Measurements from ENCODE around the gene LAMA1.
"Not testable (repeated sequence)": the region's sequence is repeated elsewhere in the genome, so short reads cannot be mapped to it uniquely, and the experiment has no call there.

Gene LAMA1

GRCh38 chr18:6943143-6943542, 174.5 kb downstream of the LAMA1 start:
- DNase-seq = no peak

GRCh38 chr18:6942742-6943141, 174.9 kb downstream of the LAMA1 start:
- no peak for DNase-seq

- no peak for DNase-seq
Observed at GRCh38 chr18:6941996-6942395, 175.6 kb downstream of the LAMA1 start.

GRCh38 chr18:6940451-6940850, 177.1 kb downstream of the LAMA1 start:
- no peak for DNase-seq

- no peak for DNase-seq
Observed at GRCh38 chr18:6939972-6940371, 177.6 kb downstream of the LAMA1 start.

- not testable (repeated sequence) for DNase-seq
Observed at GRCh38 chr18:6938403-6938802, 179.2 kb downstream of the LAMA1 start.

- no peak for DNase-seq
Observed at GRCh38 chr18:6938003-6938402, 179.6 kb downstream of the LAMA1 start.

- DNase-seq = no peak
Observed at GRCh38 chr18:6934859-6935258, 182.7 kb downstream of the LAMA1 start.

- DNase-seq = no peak
Observed at GRCh38 chr18:6929370-6930102, 188.1 kb downstream of the LAMA1 start.

GRCh38 chr18:6928359-6928758, 189.2 kb downstream of the LAMA1 start:
- no peak for DNase-seq

GRCh38 chr18:6927153-6927552, 190.4 kb downstream of the LAMA1 start:
- DNase-seq = no peak

GRCh38 chr18:6923220-6923619, 194.4 kb downstream of the LAMA1 start:
- DNase-seq = no peak

- no peak for DNase-seq
Observed at GRCh38 chr18:6921571-6921970, 196.0 kb downstream of the LAMA1 start.

- peak; percentile 69 for DNase-seq
Observed at GRCh38 chr18:6920099-6920955, 197.3 kb downstream of the LAMA1 start.

GRCh38 chr18:6917072-6917471, 200.5 kb downstream of the LAMA1 start:
- DNase-seq = peak; percentile 8

- DNase-seq = no peak
Observed at GRCh38 chr18:6901286-6901926, 216.2 kb downstream of the LAMA1 start.

GRCh38 chr18:6891788-6892187, 225.8 kb downstream of the LAMA1 start:
- no peak for DNase-seq

Data from fibroblast of skin of abdomen (primary cell).